GM23338 (cell line): ENCODE measurements around the gene RFX7.

Experiments
- EZH2 ChIP-seq: fragments of 200-600 bp; sonication (generic); IDR thresholded peaks from one replicate; pipeline ENCODE4 v1.8.0; 2017; ENCODE audit warnings: antibody characterized with exemption, mild to moderate bottlenecking, low read depth; ENCODE audit not compliant: unreplicated experiment
- EZH2phosphoT487 ChIP-seq: fragments of 200-600 bp; sonication (generic); IDR thresholded peaks from one replicate; pipeline ENCODE4 v1.8.1; 2018; ENCODE audit warnings: antibody characterized with exemption; ENCODE audit not compliant: unreplicated experiment
- POLR2AphosphoS5 ChIP-seq: IDR thresholded peaks from 2 replicates; pipeline ENCODE4 v1.6.1; 2016; ENCODE audit warnings: antibody characterized with exemption, low read depth
- TF ChIP-seq, protein P1 (sequence below), 2 experiments: fragments of 200-600 bp in 1 of 2; sonication (generic) in 1 of 2; conservative IDR thresholded peaks; 2 replicates each; pipeline versions ENCODE4 v1.5.1 to v1.6.1; 2016 to 2017; ENCODE audit warnings: antibody characterized with exemption in 2 of 2, low read depth in 2 of 2, mild to moderate bottlenecking in 2 of 2, moderate library complexity in 1 of 2

DNA sequence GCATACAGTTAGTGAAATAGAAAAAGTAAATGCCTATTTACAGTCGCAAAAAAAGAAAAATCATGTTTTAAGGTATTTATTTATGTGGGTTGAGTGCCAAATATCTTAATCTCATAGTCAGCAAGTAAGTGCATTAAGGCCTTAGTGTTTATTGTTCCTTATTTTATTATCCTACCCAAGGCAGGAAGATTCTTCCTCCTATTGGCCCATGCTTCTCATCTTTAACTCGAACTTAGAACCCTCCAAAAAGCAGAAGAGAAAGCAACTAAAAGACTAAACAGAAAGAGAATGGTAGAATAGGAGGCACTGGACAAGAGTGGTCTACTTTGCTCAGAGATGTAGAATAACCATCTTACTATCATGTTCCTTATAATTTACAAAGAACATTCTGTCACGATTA is 7.5 kb downstream of the RFX7 start:
- TF ChIP-seq, protein P1, sequence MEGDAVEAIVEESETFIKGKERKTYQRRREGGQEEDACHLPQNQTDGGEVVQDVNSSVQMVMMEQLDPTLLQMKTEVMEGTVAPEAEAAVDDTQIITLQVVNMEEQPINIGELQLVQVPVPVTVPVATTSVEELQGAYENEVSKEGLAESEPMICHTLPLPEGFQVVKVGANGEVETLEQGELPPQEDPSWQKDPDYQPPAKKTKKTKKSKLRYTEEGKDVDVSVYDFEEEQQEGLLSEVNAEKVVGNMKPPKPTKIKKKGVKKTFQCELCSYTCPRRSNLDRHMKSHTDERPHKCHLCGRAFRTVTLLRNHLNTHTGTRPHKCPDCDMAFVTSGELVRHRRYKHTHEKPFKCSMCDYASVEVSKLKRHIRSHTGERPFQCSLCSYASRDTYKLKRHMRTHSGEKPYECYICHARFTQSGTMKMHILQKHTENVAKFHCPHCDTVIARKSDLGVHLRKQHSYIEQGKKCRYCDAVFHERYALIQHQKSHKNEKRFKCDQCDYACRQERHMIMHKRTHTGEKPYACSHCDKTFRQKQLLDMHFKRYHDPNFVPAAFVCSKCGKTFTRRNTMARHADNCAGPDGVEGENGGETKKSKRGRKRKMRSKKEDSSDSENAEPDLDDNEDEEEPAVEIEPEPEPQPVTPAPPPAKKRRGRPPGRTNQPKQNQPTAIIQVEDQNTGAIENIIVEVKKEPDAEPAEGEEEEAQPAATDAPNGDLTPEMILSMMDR (conservative IDR thresholded peaks at IDR 0.05; ENCODE audit: low read depth in 2 of 2), result no peak
- no peak for TF ChIP-seq EZH2
- TF ChIP-seq POLR2AphosphoS5, result no peak
- no peak for TF ChIP-seq EZH2phosphoT487
